OCI-LY1 (cell line): ENCODE data around the gene ZNRD2.

ENCODE experiments used
- H2AFZ ChIP-seq: fragments of 200-600 bp; sonication (generic), shearing (Covaris generic); 2 replicates; pipeline ENCODE4 v1.6.0; 2014; ENCODE audit warnings: antibody characterized with exemption, mild to moderate bottlenecking, low read length
- H3F3A ChIP-seq: fragments of 200-600 bp; sonication (generic), shearing (Covaris generic); 2 replicates; pipeline ENCODE4 v1.6.0; 2014; ENCODE audit warnings: mild to moderate bottlenecking, antibody characterized with exemption, low read length, moderate library complexity; ENCODE audit not compliant: insufficient read depth
- H3K27ac ChIP-seq: fragments of 200-600 bp; sonication (generic); 2 replicates; pipeline ENCODE4 v1.5.1; 2014; ENCODE audit warnings: low read length, mixed run types, mild to moderate bottlenecking, low read depth; ENCODE audit not compliant: poor library complexity, severe bottlenecking
- H3K27me3 ChIP-seq: fragments of 200-600 bp; sonication (generic); 2 replicates; pipeline ENCODE4 v1.6.0; 2014; ENCODE audit warnings: antibody characterized with exemption, mild to moderate bottlenecking, low read length, moderate library complexity; ENCODE audit not compliant: insufficient read depth
- H3K36me3 ChIP-seq: fragments of 200-600 bp; sonication (generic); 2 replicates; pipeline ENCODE4 v1.6.1; 2014; ENCODE audit warnings: mild to moderate bottlenecking, antibody characterized with exemption, low read length, moderate library complexity, mixed read lengths; ENCODE audit not compliant: insufficient read depth
- H3K4me1 ChIP-seq: fragments of 200-600 bp; sonication (generic); 2 replicates; pipeline ENCODE4 v1.5.1; 2014; ENCODE audit warnings: mild to moderate bottlenecking, low read length, moderate library complexity; ENCODE audit not compliant: insufficient read depth, severe bottlenecking
- H3K4me2 ChIP-seq: fragments of 200-600 bp; sonication (generic), shearing (Covaris generic); 2 replicates; pipeline ENCODE4 v1.6.1; 2014; ENCODE audit warnings: low read length
- H3K4me3 ChIP-seq: fragments of 200-600 bp; sonication (generic); 2 replicates; pipeline ENCODE4 v1.5.1; 2014; ENCODE audit warnings: low read length, low read depth, mild to moderate bottlenecking, mixed read lengths; ENCODE audit not compliant: poor library complexity, severe bottlenecking
- H3K79me2 ChIP-seq: fragments of 200-600 bp; shearing (Covaris generic); 2 replicates; pipeline ENCODE4 v1.6.1; 2016; ENCODE audit warnings: mixed run types, low read length, mixed read lengths; ENCODE audit not compliant: insufficient read depth
- H3K9ac ChIP-seq: fragments of 200-600 bp; sonication (generic), shearing (Covaris generic); 2 replicates; pipeline ENCODE4 v1.6.1; 2014; ENCODE audit warnings: mild to moderate bottlenecking, low read length, mixed read lengths
- H3K9me2 ChIP-seq: fragments of 200-600 bp; sonication (generic), shearing (Covaris generic); 2 replicates; pipeline ENCODE4 v1.6.1; 2014; ENCODE audit warnings: low read depth, mild to moderate bottlenecking, low read length, mixed read lengths
- H3K9me3 ChIP-seq: fragments of 200-600 bp; shearing (Covaris generic); 2 replicates; pipeline ENCODE4 v1.6.1; 2014; ENCODE audit warnings: low read length, mixed read lengths
- H4K20me1 ChIP-seq: fragments of 200-600 bp; sonication (generic), shearing (Covaris generic); 2 replicates; pipeline ENCODE4 v1.6.0; 2016; ENCODE audit warnings: mild to moderate bottlenecking, low read length; ENCODE audit not compliant: insufficient read depth
- CTCF ChIP-seq: fragments of 200-600 bp; sonication (generic), shearing (Covaris generic); IDR thresholded peaks from 2 replicates; pipeline ENCODE4 v1.5.1; 2017; ENCODE audit warnings: mild to moderate bottlenecking, antibody characterized with exemption, low read length, moderate library complexity, mixed read lengths
- EZH2 ChIP-seq: fragments of 200-600 bp; sonication (generic), shearing (Covaris generic); IDR thresholded peaks from 2 replicates; pipeline ENCODE4 v1.8.0; 2017; ENCODE audit warnings: borderline replicate concordance, mixed run types, mild to moderate bottlenecking, antibody characterized with exemption, low read length, moderate library complexity, mixed read lengths

The ZNRD2 gene

GRCh38 chr11:65536412-65537295, 33.6 kb upstream of the ZNRD2 start:
- no peaks in the 10 kb centered on the region for H3K79me2 ChIP-seq
- TF ChIP-seq CTCF: no peak
- no peak for TF ChIP-seq EZH2
- no peak overlapping the region for H3K9ac ChIP-seq
- H3K4me3 ChIP-seq: no peak overlapping the region
- H4K20me1 ChIP-seq: no peaks in the 10 kb centered on the region
- no peak overlapping the region for H2AFZ ChIP-seq
- no peaks in the 10 kb centered on the region for H3F3A ChIP-seq
- H3K27me3 ChIP-seq: no peaks in the 10 kb centered on the region
- peaks cover 26% of the 10 kb centered on the region for H3K36me3 ChIP-seq
- no peaks in the 10 kb centered on the region for H3K9me3 ChIP-seq
- H3K4me1 ChIP-seq: peaks cover 14% of the 10 kb centered on the region
- no peak overlapping the region for H3K27ac ChIP-seq
- no peaks in the 10 kb centered on the region for H3K9me2 ChIP-seq
- no peak overlapping the region for H3K4me2 ChIP-seq

DNA sequence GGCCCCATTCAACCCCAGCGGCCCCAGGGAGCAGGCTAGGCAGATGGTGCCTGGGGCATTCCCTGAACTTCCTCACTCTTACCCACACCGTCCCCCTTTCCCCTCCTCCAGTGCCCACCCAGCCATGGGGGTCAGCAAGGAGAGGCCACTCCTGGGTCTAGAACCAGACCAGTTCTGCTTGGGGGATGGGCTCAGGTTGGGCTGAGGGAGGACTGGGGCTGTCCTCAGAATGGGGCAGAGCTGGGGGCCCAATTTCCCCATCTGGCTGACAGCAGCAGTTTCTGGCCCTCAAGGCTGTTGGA, 33.0 kb upstream of the ZNRD2 start:
- Histone ChIP-seq H3F3A (no peaks in the 10 kb centered on the region), H3K4me1 (peaks cover 14% of the 10 kb centered on the region), H2AFZ (no peak overlapping the region), H3K79me2 (no peaks in the 10 kb centered on the region), H3K9me3 (no peaks in the 10 kb centered on the region), H3K4me3 (no peak overlapping the region), H3K9ac (no peak overlapping the region), H3K36me3 (peaks cover 22% of the 10 kb centered on the region), H3K4me2 (no peak overlapping the region), H3K27me3 (no peaks in the 10 kb centered on the region), H4K20me1 (no peaks in the 10 kb centered on the region), H3K27ac (no peak overlapping the region), H3K9me2 (no peaks in the 10 kb centered on the region)
- TF ChIP-seq EZH2: no peak
- TF ChIP-seq CTCF: no peak

GRCh38 chr11:65537620-65538231, 32.6 kb upstream of the ZNRD2 start:
- Histone ChIP-seq H3K9me2 (no peaks in the 10 kb centered on the region), H3K36me3 (peaks cover 18% of the 10 kb centered on the region), H3F3A (no peaks in the 10 kb centered on the region), H2AFZ (no peak overlapping the region), H3K27ac (no peak overlapping the region), H4K20me1 (no peaks in the 10 kb centered on the region), H3K79me2 (no peaks in the 10 kb centered on the region), H3K9ac (no peak overlapping the region), H3K27me3 (no peaks in the 10 kb centered on the region), H3K9me3 (no peaks in the 10 kb centered on the region), H3K4me1 (peaks cover 14% of the 10 kb centered on the region), H3K4me3 (no peak overlapping the region), H3K4me2 (no peak overlapping the region)
- no peak for TF ChIP-seq CTCF
- no peak for TF ChIP-seq EZH2
